ENCODE measurements around the gene CLDN16.

The CLDN16 gene

GRCh38 chr3:190359813-190360212, 28.1 kb upstream of the CLDN16 start:
- Histone ChIP-seq H3K9me2 (ENCODE audit: low read depth, low read length) (no peaks in the 10 kb centered on the region), H2AFZ (ENCODE audit: low read length) (no peak overlapping the region)

GRCh38 chr3:190360228-190360627, 27.7 kb upstream of the CLDN16 start:
- H3K27ac ChIP-seq (ENCODE audit: low read depth, low read length, poor library complexity, severe bottlenecking): no peak overlapping the region
- H3K4me1 ChIP-seq (ENCODE audit: insufficient read depth, low read length, severe bottlenecking): no peaks in the 10 kb centered on the region
- H3K9me2 ChIP-seq (ENCODE audit: low read depth, low read length): no peaks in the 10 kb centered on the region
- H3K36me3 ChIP-seq (ENCODE audit: insufficient read depth, low read length): no peaks in the 10 kb centered on the region
- H2AFZ ChIP-seq (ENCODE audit: low read length): no peak overlapping the region
- no peak overlapping the region for H3K9ac ChIP-seq (ENCODE audit: low read length)
- no peaks in the 10 kb centered on the region for H3K79me2 ChIP-seq (ENCODE audit: insufficient read depth, low read length)
- H3K4me3 ChIP-seq (ENCODE audit: low read depth, low read length, poor library complexity, severe bottlenecking): no peak overlapping the region
- H3K9me3 ChIP-seq (ENCODE audit: low read length): no peaks in the 10 kb centered on the region
- no peaks in the 10 kb centered on the region for H3F3A ChIP-seq (ENCODE audit: insufficient read depth, low read length)
- H3K4me2 ChIP-seq (ENCODE audit: low read length): no peak overlapping the region
- TF ChIP-seq CTCF (IDR thresholded peaks at IDR 0.05; ENCODE audit: low read length) (no peak), EZH2 (IDR thresholded peaks at IDR 0.05; ENCODE audit: borderline replicate concordance, low read length) (no peak)
- no peaks in the 10 kb centered on the region for H4K20me1 ChIP-seq (ENCODE audit: insufficient read depth, low read length)
- H3K27me3 ChIP-seq (ENCODE audit: insufficient read depth, low read length): no peaks in the 10 kb centered on the region

More at GRCh38 chr3:190359813-190360212, 28.1 kb upstream of the CLDN16 start:
- no peaks in the 10 kb centered on the region for H3K9me3 ChIP-seq (ENCODE audit: low read length)
- no peaks in the 10 kb centered on the region for H3K27me3 ChIP-seq (ENCODE audit: insufficient read depth, low read length)
- no peaks in the 10 kb centered on the region for H3K79me2 ChIP-seq (ENCODE audit: insufficient read depth, low read length)
- H3K4me2 ChIP-seq (ENCODE audit: low read length): no peak overlapping the region
- TF ChIP-seq EZH2 (IDR thresholded peaks at IDR 0.05; ENCODE audit: borderline replicate concordance, low read length): no peak
- no peak for TF ChIP-seq CTCF (IDR thresholded peaks at IDR 0.05; ENCODE audit: low read length)
- no peaks in the 10 kb centered on the region for H3K36me3 ChIP-seq (ENCODE audit: insufficient read depth, low read length)
- no peaks in the 10 kb centered on the region for H3K4me1 ChIP-seq (ENCODE audit: insufficient read depth, low read length, severe bottlenecking)
- H3K4me3 ChIP-seq (ENCODE audit: low read depth, low read length, poor library complexity, severe bottlenecking): no peak overlapping the region
- H3K27ac ChIP-seq (ENCODE audit: low read depth, low read length, poor library complexity, severe bottlenecking): no peak overlapping the region
- H3K9ac ChIP-seq (ENCODE audit: low read length): no peak overlapping the region
- no peaks in the 10 kb centered on the region for H4K20me1 ChIP-seq (ENCODE audit: insufficient read depth, low read length)
- H3F3A ChIP-seq (ENCODE audit: insufficient read depth, low read length): no peaks in the 10 kb centered on the region

GRCh38 chr3:190361791-190362190, 26.2 kb upstream of the CLDN16 start:
- no peaks in the 10 kb centered on the region for H3K36me3 ChIP-seq (ENCODE audit: insufficient read depth, low read length)
- no peak overlapping the region for H3K9ac ChIP-seq (ENCODE audit: low read length)
- H3K4me2 ChIP-seq (ENCODE audit: low read length): no peak overlapping the region
- no peak overlapping the region for H3K4me3 ChIP-seq (ENCODE audit: low read depth, low read length, poor library complexity, severe bottlenecking)
- H3K4me1 ChIP-seq (ENCODE audit: insufficient read depth, low read length, severe bottlenecking): no peaks in the 10 kb centered on the region
- no peak overlapping the region for H2AFZ ChIP-seq (ENCODE audit: low read length)
- no peaks in the 10 kb centered on the region for H3K9me2 ChIP-seq (ENCODE audit: low read depth, low read length)
- H3K27ac ChIP-seq (ENCODE audit: low read depth, low read length, poor library complexity, severe bottlenecking): no peak overlapping the region
- H3K79me2 ChIP-seq (ENCODE audit: insufficient read depth, low read length): no peaks in the 10 kb centered on the region
- H4K20me1 ChIP-seq (ENCODE audit: insufficient read depth, low read length): no peaks in the 10 kb centered on the region
- no peaks in the 10 kb centered on the region for H3K9me3 ChIP-seq (ENCODE audit: low read length)
- no peaks in the 10 kb centered on the region for H3K27me3 ChIP-seq (ENCODE audit: insufficient read depth, low read length)
- no peak for TF ChIP-seq CTCF (IDR thresholded peaks at IDR 0.05; ENCODE audit: low read length)
- no peak for TF ChIP-seq EZH2 (IDR thresholded peaks at IDR 0.05; ENCODE audit: borderline replicate concordance, low read length)
- no peaks in the 10 kb centered on the region for H3F3A ChIP-seq (ENCODE audit: insufficient read depth, low read length)
